Astrocyte (in vitro differentiated cells and primary cell): ENCODE measurements around the gene NXN.

Experiments
- EZH2 ChIP-seq: IDR thresholded peaks from 2 replicates; pipeline ENCODE4 v1.6.1; 2012; ENCODE audit warnings: mild to moderate bottlenecking, low read length, inconsistent platforms; ENCODE audit not compliant: insufficient read depth
- TF ChIP-seq, protein P1 (sequence below): IDR thresholded peaks from 2 replicates; pipeline ENCODE4 v1.5.1; 2011; ENCODE audit warnings: low read depth, mild to moderate bottlenecking, inconsistent platforms, low read length, moderate library complexity; ENCODE audit not compliant: insufficient read depth

DNA sequence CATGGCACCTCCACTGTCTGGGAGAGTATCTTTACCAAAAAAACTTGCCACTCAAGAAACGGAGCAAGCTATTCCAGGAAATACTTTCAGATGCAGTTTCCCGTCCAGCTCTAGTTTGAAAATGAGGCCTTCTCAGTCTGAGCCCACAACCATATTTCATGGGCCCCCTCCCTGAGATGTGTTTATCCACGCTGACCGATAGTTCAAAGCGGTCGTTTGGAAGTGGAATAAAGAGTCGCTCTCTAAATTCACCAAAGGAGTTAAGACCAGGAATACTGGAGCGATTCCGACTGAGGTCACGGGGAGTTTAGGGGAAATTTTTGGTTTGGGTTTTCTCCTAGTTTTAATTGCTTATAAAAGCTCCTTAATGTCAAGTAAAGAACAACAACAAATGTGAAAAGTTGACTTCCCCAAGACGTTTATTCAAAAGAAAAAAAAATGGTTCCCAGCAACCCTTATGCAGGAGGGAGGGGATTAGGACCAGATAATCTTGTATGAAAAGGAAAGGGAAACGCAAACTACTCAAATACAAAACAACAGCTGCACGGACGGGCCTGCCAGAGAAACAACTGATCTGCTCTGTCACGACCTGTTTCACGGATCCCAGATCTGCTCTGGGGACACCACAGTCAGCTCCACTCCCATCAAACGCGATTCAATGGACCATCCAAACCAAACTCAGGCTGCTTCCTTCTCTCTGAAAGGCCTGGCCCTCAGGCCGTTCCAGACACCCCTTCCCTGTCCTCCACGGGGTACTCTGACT, 120.3 kb downstream of the NXN start:
- TF ChIP-seq, protein P1, sequence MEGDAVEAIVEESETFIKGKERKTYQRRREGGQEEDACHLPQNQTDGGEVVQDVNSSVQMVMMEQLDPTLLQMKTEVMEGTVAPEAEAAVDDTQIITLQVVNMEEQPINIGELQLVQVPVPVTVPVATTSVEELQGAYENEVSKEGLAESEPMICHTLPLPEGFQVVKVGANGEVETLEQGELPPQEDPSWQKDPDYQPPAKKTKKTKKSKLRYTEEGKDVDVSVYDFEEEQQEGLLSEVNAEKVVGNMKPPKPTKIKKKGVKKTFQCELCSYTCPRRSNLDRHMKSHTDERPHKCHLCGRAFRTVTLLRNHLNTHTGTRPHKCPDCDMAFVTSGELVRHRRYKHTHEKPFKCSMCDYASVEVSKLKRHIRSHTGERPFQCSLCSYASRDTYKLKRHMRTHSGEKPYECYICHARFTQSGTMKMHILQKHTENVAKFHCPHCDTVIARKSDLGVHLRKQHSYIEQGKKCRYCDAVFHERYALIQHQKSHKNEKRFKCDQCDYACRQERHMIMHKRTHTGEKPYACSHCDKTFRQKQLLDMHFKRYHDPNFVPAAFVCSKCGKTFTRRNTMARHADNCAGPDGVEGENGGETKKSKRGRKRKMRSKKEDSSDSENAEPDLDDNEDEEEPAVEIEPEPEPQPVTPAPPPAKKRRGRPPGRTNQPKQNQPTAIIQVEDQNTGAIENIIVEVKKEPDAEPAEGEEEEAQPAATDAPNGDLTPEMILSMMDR, result no peak
- no peak for TF ChIP-seq EZH2
